Prostate gland (tissue), 2 donors: ENCODE results near the gene REV3L. TPM values are rescaled to one million over a fixed set of nuclear protein-coding genes. Genes with fewer than 3 reads are reported as not detected.

Source experiments
- DNase-seq: peaks from one replicate; pipeline ENCODE4 v3.0.0-alpha.2; 2019; ENCODE audit warnings: low spot score
- H3K27ac ChIP-seq, 2 donors: fragments of 200-600 bp; sonication (generic); 2 replicates each; pipeline ENCODE4 v1.5.1; 2017 to 2019
- H3K27me3 ChIP-seq: fragments of 200-600 bp; sonication (generic); replicated peaks from 2 replicates; pipeline ENCODE4 v1.5.1; 2019; ENCODE audit not compliant: insufficient read depth
- H3K36me3 ChIP-seq, 2 donors: fragments of 200-600 bp; sonication (generic); 1 replicate in 1 of 2; 2 replicates in 1 of 2; pipeline versions ENCODE4 v1.5.1 to v1.8.1; 2017 to 2019
- H3K4me1 ChIP-seq: fragments of 200-600 bp; sonication (generic); replicated peaks from 2 replicates; pipeline ENCODE4 v1.5.1; 2019
- H3K4me3 ChIP-seq, 2 donors: fragments of 200-600 bp; sonication (generic); 2 replicates each; pipeline ENCODE4 v1.5.1; 2017 to 2019
- H3K9me3 ChIP-seq: fragments of 200-600 bp; sonication (generic); 2 replicates; pipeline ENCODE4 v1.5.1; 2017
- CTCF ChIP-seq, 4 experiments: fragments of 200-600 bp in 2 of 4; fragments of 450-650 bp in 2 of 4; sonication (generic) in 2 of 4; IDR thresholded peaks; 1 replicate in 3 of 4; 2 replicates in 1 of 4; pipeline ENCODE4 v1.5.1; 2016 to 2019; ENCODE audit warnings: antibody characterized with exemption in 4 of 4, mild to moderate bottlenecking in 2 of 4, moderate library complexity in 2 of 4
- POLR2A ChIP-seq: fragments of 450-650 bp; IDR thresholded peaks from one replicate; pipeline ENCODE4 v1.6.1; 2016; ENCODE audit warnings: antibody characterized with exemption, mild to moderate bottlenecking
- POLR2AphosphoS5 ChIP-seq: sonication (generic); formaldehyde crosslinking; IDR thresholded peaks from one replicate; pipeline ENCODE4 v1.6.1; 2017; ENCODE audit warnings: antibody characterized with exemption
- WGBS: methylation state at CpG from one replicate; pipeline ENCODE4 v1.1.5; 2018; 5-methylcytosine and 5-hydroxymethylcytosine counted together
- intact Hi-C: fragments of 100-400 bp; cut with DNase I; formaldehyde crosslinking; loops from one replicate; pipeline ENCODE4 v1.14.2; 2022
- total RNA-seq, 2 donors: library from RNA; depleted of rRNA; stranded (reverse); fragments of >200 nt; gene quantifications; one replicate each; pipeline ENCODE4 v1.1.0, GENCODE V29; 2016

The REV3L gene
- total RNA-seq, 2 donors from 2014 or later: 20.0 to 44.2 TPM

- Histone ChIP-seq H3K27me3 (no peaks in the 10 kb centered on the region), H3K4me1 (no peaks in the 10 kb centered on the region), H3K9me3 (no peaks in the 10 kb centered on the region), H3K27ac (no peak overlapping the region), H3K4me3 (no peak overlapping the region), H3K36me3 (no peaks in the 10 kb centered on the region)
- 95% methylated on average over 1 of the region's 1 CpG for WGBS
- intact Hi-C loops: no loop called here
- no peak for TF ChIP-seq POLR2A
- no peak for TF ChIP-seq CTCF (IDR thresholded peaks at IDR 0.05)
- TF ChIP-seq POLR2AphosphoS5: no peak
- DNase-seq: no peak
Measured at GRCh38 chr6:111471958-111472357, 11.1 kb downstream of the REV3L start.

- intact Hi-C loops: no loop called here
- no peaks in the 10 kb centered on the region for H3K36me3 ChIP-seq
- WGBS: 0% methylated on average over 1 of the region's 1 CpG
- no peak overlapping the region for H3K27ac ChIP-seq
- TF ChIP-seq CTCF (IDR thresholded peaks at IDR 0.05): no peak
- no peaks in the 10 kb centered on the region for H3K4me1 ChIP-seq
- no peak for DNase-seq
- H3K9me3 ChIP-seq: no peaks in the 10 kb centered on the region
- no peak overlapping the region for H3K4me3 ChIP-seq
- H3K27me3 ChIP-seq: no peaks in the 10 kb centered on the region
Measured at GRCh38 chr6:111471533-111471932, 11.5 kb downstream of the REV3L start.

DNA sequence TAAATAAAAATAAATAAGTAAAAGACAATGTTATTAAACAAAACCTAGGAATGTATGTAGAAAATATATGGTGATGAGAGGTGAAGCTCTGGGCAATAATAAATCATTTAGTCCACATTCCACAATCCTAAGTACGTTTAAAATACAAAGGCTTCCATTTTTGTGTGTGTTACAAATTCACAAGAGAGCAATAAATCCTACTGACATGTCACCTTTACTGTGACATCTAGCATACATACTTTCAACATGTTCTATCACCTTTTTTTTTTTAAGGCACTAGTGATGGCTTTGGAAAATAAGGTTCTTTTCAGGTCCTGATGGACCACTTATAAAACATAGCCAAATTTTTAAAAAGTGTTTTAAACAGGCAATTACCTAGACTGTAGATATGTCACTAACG lies 12.0 kb downstream of the REV3L start:
- H3K27ac ChIP-seq: no peak overlapping the region
- no peak for DNase-seq
- H3K4me3 ChIP-seq: no peak overlapping the region
- intact Hi-C loops: no loop called here
- H3K36me3 ChIP-seq: no peaks in the 10 kb centered on the region
- no peaks in the 10 kb centered on the region for H3K27me3 ChIP-seq
- WGBS: 72% methylated on average over 2 of the region's 2 CpGs
- no peaks in the 10 kb centered on the region for H3K4me1 ChIP-seq
- H3K9me3 ChIP-seq: no peaks in the 10 kb centered on the region
- TF ChIP-seq POLR2A (no peak), POLR2AphosphoS5 (no peak), CTCF (IDR thresholded peaks at IDR 0.05) (no peak)

GRCh38 chr6:111469543-111469942 lies 13.5 kb downstream of the REV3L start:
- no peak for DNase-seq
- Histone ChIP-seq H3K9me3 (no peaks in the 10 kb centered on the region), H3K4me1 (no peaks in the 10 kb centered on the region), H3K27ac (no peak overlapping the region), H3K27me3 (no peaks in the 10 kb centered on the region), H3K36me3 (no peaks in the 10 kb centered on the region), H3K4me3 (no peak overlapping the region)
- 84% methylated on average over 5 of the region's 5 CpGs for WGBS
- intact Hi-C loops: no loop called here
- TF ChIP-seq CTCF (IDR thresholded peaks at IDR 0.05): no peak
- no peak for TF ChIP-seq POLR2A

DNA sequence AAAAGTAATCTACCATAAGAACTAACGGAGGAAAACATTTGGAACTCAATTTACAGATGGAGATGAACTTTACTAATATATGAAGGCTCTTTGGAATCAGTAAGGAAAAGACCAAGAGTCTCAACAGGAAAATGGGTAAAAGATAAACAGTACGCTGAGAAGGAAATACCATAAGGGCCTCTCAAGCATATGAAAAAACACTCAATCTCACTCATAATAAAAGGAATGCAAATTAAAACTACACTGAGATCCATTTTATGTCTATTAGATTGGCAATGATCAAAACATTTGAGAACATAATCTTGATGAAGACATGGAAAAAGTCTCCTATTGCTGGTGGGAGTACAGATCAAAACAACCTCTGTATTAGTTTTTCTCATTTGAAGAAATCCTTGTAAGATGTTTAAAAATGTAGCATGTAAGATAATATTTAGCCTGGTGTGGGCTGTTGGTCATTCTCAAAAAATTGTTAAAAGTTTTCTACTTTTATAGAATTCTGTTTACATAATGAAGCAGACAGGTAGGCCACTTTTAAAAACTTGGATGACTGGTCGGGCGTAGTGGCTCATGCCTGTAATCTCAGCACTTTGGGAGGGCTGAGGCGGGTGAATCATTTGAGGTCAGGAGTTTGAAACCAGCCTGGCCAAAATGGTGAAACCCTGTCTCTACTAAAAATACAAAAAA lies 14.5 kb downstream of the REV3L start:
- DNase-seq: no peak
- H3K9me3 ChIP-seq: no peaks in the 10 kb centered on the region
- TF ChIP-seq POLR2AphosphoS5 (no peak), POLR2A (no peak), CTCF (IDR thresholded peaks at IDR 0.05) (no peak)
- H3K4me3 ChIP-seq: no peak overlapping the region
- 87% methylated on average over 5 of the region's 5 CpGs for WGBS
- no peak overlapping the region for H3K27ac ChIP-seq
- H3K27me3 ChIP-seq: no peaks in the 10 kb centered on the region
- intact Hi-C loops: no loop called here
- H3K4me1 ChIP-seq: no peaks in the 10 kb centered on the region
- H3K36me3 ChIP-seq: no peaks in the 10 kb centered on the region
